HTR-8/SVneo (cell line): ENCODE measurements around the gene BTBD19.
"Not testable (repeated sequence)": the region's sequence is repeated elsewhere in the genome, so short reads cannot be mapped to it uniquely, and the experiment has no call there.

Source experiments
- DNase-seq: peaks from one replicate; pipeline ENCODE4 v3.0.0; 2011; ENCODE audit warnings: low spot score, mixed read lengths; ENCODE audit not compliant: insufficient read length
- FAIRE-seq: peaks from 2 replicates; lab custom pipeline; 2011; peaks lifted over from hg19 to GRCh38; lab: Jason Lieb, UNC

The BTBD19 gene

GRCh38 chr1:44807364-44808062 lies 810 bp upstream of the BTBD19 start:
- FAIRE-seq (peak; percentile 92), DNase-seq (peak; percentile 83)

GRCh38 chr1:44808938-44809917 lies 905 bp downstream of the BTBD19 start:
- DNase-seq = no peak
- FAIRE-seq = no peak

GRCh38 chr1:44810101-44810761 lies 1.9 kb downstream of the BTBD19 start:
- DNase-seq = no peak
- no peak for FAIRE-seq

- not testable (repeated sequence) for FAIRE-seq, DNase-seq
These were observed 2.4 kb downstream of the BTBD19 start for GRCh38 chr1:44810762-44811105.

GRCh38 chr1:44811234-44811633 lies 2.9 kb downstream of the BTBD19 start:
- no peak for DNase-seq
- no peak for FAIRE-seq

- FAIRE-seq (no peak), DNase-seq (no peak)
These were observed 4.7 kb downstream of the BTBD19 start for GRCh38 chr1:44812822-44813543.

GRCh38 chr1:44815926-44816325 lies 7.6 kb downstream of the BTBD19 start:
- FAIRE-seq, DNase-seq: not testable (repeated sequence)

- DNase-seq (no peak), FAIRE-seq (no peak)
These were observed 9.0 kb downstream of the BTBD19 start for GRCh38 chr1:44817307-44817706.

- FAIRE-seq = no peak
- no peak for DNase-seq
These were observed 9.6 kb downstream of the BTBD19 start for GRCh38 chr1:44817771-44818495.

- DNase-seq (no peak), FAIRE-seq (no peak)
These were observed 10.9 kb downstream of the BTBD19 start for GRCh38 chr1:44819196-44819607.

GRCh38 chr1:44819608-44820327 lies 11.4 kb downstream of the BTBD19 start:
- DNase-seq (peak; percentile 70), FAIRE-seq (peak; percentile 57)

GRCh38 chr1:44820328-44821239 lies 12.3 kb downstream of the BTBD19 start:
- FAIRE-seq (peak; percentile 26), DNase-seq (no peak)

GRCh38 chr1:44821240-44821715 lies 13.0 kb downstream of the BTBD19 start:
- FAIRE-seq (no peak), DNase-seq (no peak)

- DNase-seq (no peak), FAIRE-seq (no peak)
These were observed 13.9 kb downstream of the BTBD19 start for GRCh38 chr1:44822131-44822701.

GRCh38 chr1:44822981-44823451 lies 14.7 kb downstream of the BTBD19 start:
- no peak for DNase-seq
- FAIRE-seq = no peak

GRCh38 chr1:44824392-44824791 lies 16.1 kb downstream of the BTBD19 start:
- not testable (repeated sequence) for DNase-seq, FAIRE-seq
